CD4-positive, alpha-beta T cell treated with Interleukin-6 at 100 ng/mL for 8 hours (primary cell): ENCODE results near the gene FCN2.

Experiments
- DNase-seq: peaks from one replicate; pipeline ENCODE4 v3.0.0-alpha.2; 2020; ENCODE audit warnings: mixed read lengths, low spot score

Gene FCN2

GRCh38 chr9:134869554-134870300 lies 10.9 kb upstream of the FCN2 start:
- no peak for DNase-seq

- no peak for DNase-seq
Observed at GRCh38 chr9:134870301-134870694, 10.3 kb upstream of the FCN2 start.

- no peak for DNase-seq
Observed at GRCh38 chr9:134870746-134871662, 9.6 kb upstream of the FCN2 start.

- DNase-seq = no peak
Observed at GRCh38 chr9:134871697-134872340, 8.8 kb upstream of the FCN2 start.

- DNase-seq = no peak
Observed at GRCh38 chr9:134872482-134873231, 8.0 kb upstream of the FCN2 start.

- DNase-seq = no peak
Observed at GRCh38 chr9:134875371-134875770, 5.2 kb upstream of the FCN2 start.

- no peak for DNase-seq
Observed at GRCh38 chr9:134877541-134877940, 3.1 kb upstream of the FCN2 start.

GRCh38 chr9:134879664-134880483 lies 736 bp upstream of the FCN2 start:
- no peak for DNase-seq

- DNase-seq = no peak
Observed at GRCh38 chr9:134881313-134881670, 682 bp downstream of the FCN2 start.

- no peak for DNase-seq
Observed at GRCh38 chr9:134882204-134882785, 1.7 kb downstream of the FCN2 start.

- DNase-seq = no peak
Observed at GRCh38 chr9:134883040-134883782, 2.6 kb downstream of the FCN2 start.

GRCh38 chr9:134884492-134884891 lies 3.9 kb downstream of the FCN2 start:
- no peak for DNase-seq

- DNase-seq = no peak
Observed at GRCh38 chr9:134885001-134885678, 4.5 kb downstream of the FCN2 start.

- no peak for DNase-seq
Observed at GRCh38 chr9:134885679-134886412, 5.2 kb downstream of the FCN2 start.

GRCh38 chr9:134886413-134886913 lies 5.9 kb downstream of the FCN2 start:
- DNase-seq = no peak

GRCh38 chr9:134887219-134887618 lies 6.6 kb downstream of the FCN2 start:
- no peak for DNase-seq

- DNase-seq = no peak
Observed at GRCh38 chr9:134887686-134888602, 7.3 kb downstream of the FCN2 start.
